Ishikawa (cell line): ENCODE results near the gene SREBF1.

Source experiments
- EP300 ChIP-seq: IDR thresholded peaks from 2 replicates; pipeline ENCODE4 v1.6.1; 2012; ENCODE audit warnings: borderline replicate concordance
- FOXM1 ChIP-seq: IDR thresholded peaks from 2 replicates; pipeline ENCODE4 v1.6.1; 2012; ENCODE audit warnings: low read depth, borderline replicate concordance
- NFIC ChIP-seq: IDR thresholded peaks from 2 replicates; pipeline ENCODE4 v1.6.1; 2012
- TAF1 ChIP-seq: IDR thresholded peaks from 2 replicates; pipeline ENCODE4 v1.6.1; 2012; ENCODE audit warnings: low read depth, mild to moderate bottlenecking
- TEAD4 ChIP-seq: IDR thresholded peaks from 2 replicates; pipeline ENCODE4 v1.6.1; 2012
- YY1 ChIP-seq: IDR thresholded peaks from 2 replicates; pipeline ENCODE4 v1.6.1; 2012; ENCODE audit warnings: low read depth
- ZBTB7A ChIP-seq: IDR thresholded peaks from 2 replicates; pipeline ENCODE4 v1.6.1; 2012; ENCODE audit warnings: low read depth

- TF ChIP-seq TEAD4, result no peak
- no peak for TF ChIP-seq ZBTB7A
- TF ChIP-seq YY1, result no peak
- TF ChIP-seq EP300, result no peak
- no peak for TF ChIP-seq NFIC
- no peak for TF ChIP-seq FOXM1
- no peak for TF ChIP-seq TAF1
Measured at GRCh38 chr17:17855976-17856375, 19.2 kb upstream of the SREBF1 start.
